ENCODE data around the gene PSPN. TPM values are rescaled to one million over a fixed set of nuclear protein-coding genes. Genes with fewer than 3 reads are reported as not detected.
"Not testable (repeated sequence)": the region's sequence is repeated elsewhere in the genome, so short reads cannot be mapped to it uniquely, and the experiment has no call there.

PSPN gene
- total RNA-seq, 2 donors from 2014 or later: 1.4 to 2.8 TPM

GRCh38 chr19:6372594-6373095 lies 3.1 kb downstream of the PSPN start, which contains the start of gene ALKBH7:
Gene ALKBH7 (plus strand): TSS chr19:6372794. CDS start chr19:6372821, 27 bp downstream.
- H3K4me3 ChIP-seq: peak within 1 kb of the TSS; percentile 100
- peaks cover 5 to 13% of the 10 kb centered on the region in 2 donors for H3K4me1 ChIP-seq (ENCODE audit: control insufficient read depth in 1 of 2, low read depth in 2 of 2)
- DNase-seq (ENCODE audit: low spot score): peak; percentile 100
- H3K27me3 ChIP-seq (replicated peaks; ENCODE audit: insufficient read depth): no peaks in the 10 kb centered on the region
- TF ChIP-seq CTCF (IDR thresholded peaks at IDR 0.05): no peak
- H3K36me3 ChIP-seq: peaks cover 18% of the 10 kb centered on the region
- peak; percentile 88 for ATAC-seq (ENCODE audit: insufficient number of reproducible peaks, low FRiP score, low read depth)
- no peaks in the 10 kb centered on the region for H3K9me3 ChIP-seq
- H3K27ac ChIP-seq: peak within 1 kb of the TSS; percentile 98 to 100

GRCh38 chr19:6364353-6364752 lies 11.4 kb downstream of the PSPN start:
- Histone ChIP-seq H3K27me3 (replicated peaks; ENCODE audit: insufficient read depth) (no peaks in the 10 kb centered on the region), H3K9me3 (no peaks in the 10 kb centered on the region), H3K4me3 (no peak overlapping the region), H3K27ac (no peak overlapping the region), H3K36me3 (peaks cover 33% of the 10 kb centered on the region), H3K4me1 (ENCODE audit: control insufficient read depth in 1 of 2, low read depth in 2 of 2) (peaks cover 8 to 10% of the 10 kb centered on the region in 2 donors)
- ATAC-seq (ENCODE audit: insufficient number of reproducible peaks, low FRiP score, low read depth) (no peak), DNase-seq (ENCODE audit: low spot score) (no peak)
- no peak for TF ChIP-seq CTCF (IDR thresholded peaks at IDR 0.05)

GRCh38 chr19:6362351-6362801 lies 13.4 kb downstream of the PSPN start:
- Histone ChIP-seq H3K36me3 (peaks cover 13% of the 10 kb centered on the region), H3K27ac (peak overlapping the region; percentile 72 to 81), H3K27me3 (replicated peaks; ENCODE audit: insufficient read depth) (no peaks in the 10 kb centered on the region), H3K9me3 (no peaks in the 10 kb centered on the region), H3K4me1 (ENCODE audit: control insufficient read depth in 1 of 2, low read depth in 2 of 2) (peaks cover 8 to 10% of the 10 kb centered on the region in 2 donors), H3K4me3 (peak overlapping the region; percentile 84)
- DNase-seq (ENCODE audit: low spot score): no peak
- no peak for TF ChIP-seq CTCF (IDR thresholded peaks at IDR 0.05)
- ATAC-seq (ENCODE audit: insufficient number of reproducible peaks, low FRiP score, low read depth): no peak

- Histone ChIP-seq H3K27ac (peak overlapping the region; percentile 72 to 81), H3K9me3 (no peaks in the 10 kb centered on the region), H3K4me1 (ENCODE audit: control insufficient read depth in 1 of 2, low read depth in 2 of 2) (peaks cover 8 to 10% of the 10 kb centered on the region in 2 donors), H3K36me3 (peaks cover 12% of the 10 kb centered on the region), H3K27me3 (replicated peaks; ENCODE audit: insufficient read depth) (no peaks in the 10 kb centered on the region), H3K4me3 (peak overlapping the region; percentile 84)
- DNase-seq (ENCODE audit: low spot score): no peak
- no peak for ATAC-seq (ENCODE audit: insufficient number of reproducible peaks, low FRiP score, low read depth)
- no peak for TF ChIP-seq CTCF (IDR thresholded peaks at IDR 0.05)
Measured at GRCh38 chr19:6362027-6362350, 13.7 kb downstream of the PSPN start.

GRCh38 chr19:6360857-6361216 lies 14.9 kb downstream of the PSPN start:
- not testable (repeated sequence) for ATAC-seq (ENCODE audit: insufficient number of reproducible peaks, low FRiP score, low read depth); DNase-seq (ENCODE audit: low spot score); H3K4me1 ChIP-seq (ENCODE audit: control insufficient read depth in 1 of 2, low read depth in 2 of 2); H3K27me3 ChIP-seq (replicated peaks; ENCODE audit: insufficient read depth); H3K9me3 ChIP-seq
- Histone ChIP-seq H3K27ac (peak overlapping the region in 1 of 2 donors; percentile 81), H3K4me3 (peak overlapping the region; percentile 84), H3K36me3 (peaks cover 12% of the 10 kb centered on the region)

- ATAC-seq (ENCODE audit: insufficient number of reproducible peaks, low FRiP score, low read depth); H3K27me3 ChIP-seq (replicated peaks; ENCODE audit: insufficient read depth); H3K9me3 ChIP-seq; H3K36me3 ChIP-seq; H3K4me1 ChIP-seq (ENCODE audit: control insufficient read depth in 1 of 2, low read depth in 2 of 2); H3K4me3 ChIP-seq; H3K27ac ChIP-seq; DNase-seq (ENCODE audit: low spot score): not testable (repeated sequence)
Measured at GRCh38 chr19:6360445-6360844, 15.3 kb downstream of the PSPN start.

Measured in thoracic aorta (tissue), 2 donors.